ENCODE measurements around the gene MYEOV. TPM values are rescaled to one million over a fixed set of nuclear protein-coding genes. Genes with fewer than 3 reads are reported as not detected.

Gene MYEOV
- total and polyA plus RNA-seq, 10 of the 15 experiments (the other 5 are each of a cell fraction or from before 2014, with no cell fraction given) = 0.05 to 0.40 (median 0.26) TPM; not detected in 3

DNA sequence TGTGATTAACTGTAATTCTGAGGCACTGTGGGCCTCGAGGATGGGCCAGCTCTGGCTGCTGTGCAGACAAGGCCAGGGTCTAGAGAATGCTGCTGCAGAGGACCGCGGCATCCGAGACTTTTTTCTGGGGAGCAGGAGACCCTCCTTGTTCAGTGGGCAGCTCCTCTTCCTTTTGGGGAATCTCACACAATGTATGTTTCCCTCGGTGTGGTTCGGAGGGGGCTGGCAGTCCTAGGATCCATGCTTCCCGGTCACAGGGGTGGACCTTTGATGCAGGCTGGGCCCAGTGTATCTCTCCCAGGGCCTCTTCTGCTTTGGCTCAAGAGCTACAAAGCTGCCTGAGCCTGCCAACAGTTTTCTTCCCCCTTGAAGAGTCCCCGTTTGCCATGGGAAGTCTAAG, 31.5 kb downstream of the MYEOV start (continued):
- TF ChIP-seq SIN3A (IDR thresholded peaks at IDR 0.05; ENCODE audit: low read depth, low read length) (no peak), MYC (IDR thresholded peaks at IDR 0.05; ENCODE audit: insufficient read depth, insufficient read length, insufficient replicate concordance, low read length, severe bottlenecking) (no peak), TAF1 (IDR thresholded peaks at IDR 0.05; ENCODE audit: borderline replicate concordance, low read depth, low read length) (no peak), IRF4 (IDR thresholded peaks at IDR 0.05; ENCODE audit: low read depth, low read length) (no peak), NFXL1 (IDR thresholded peaks at IDR 0.05; ENCODE audit: borderline replicate concordance) (no peak)
- TF ChIP-seq, protein P1, sequence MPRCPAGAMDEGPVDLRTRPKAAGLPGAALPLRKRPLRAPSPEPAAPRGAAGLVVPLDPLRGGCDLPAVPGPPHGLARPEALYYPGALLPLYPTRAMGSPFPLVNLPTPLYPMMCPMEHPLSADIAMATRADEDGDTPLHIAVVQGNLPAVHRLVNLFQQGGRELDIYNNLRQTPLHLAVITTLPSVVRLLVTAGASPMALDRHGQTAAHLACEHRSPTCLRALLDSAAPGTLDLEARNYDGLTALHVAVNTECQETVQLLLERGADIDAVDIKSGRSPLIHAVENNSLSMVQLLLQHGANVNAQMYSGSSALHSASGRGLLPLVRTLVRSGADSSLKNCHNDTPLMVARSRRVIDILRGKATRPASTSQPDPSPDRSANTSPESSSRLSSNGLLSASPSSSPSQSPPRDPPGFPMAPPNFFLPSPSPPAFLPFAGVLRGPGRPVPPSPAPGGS (IDR thresholded peaks at IDR 0.05; ENCODE audit: borderline replicate concordance, insufficient read depth, low read depth, low read length, poor library complexity, severe bottlenecking) = no peak

DNA sequence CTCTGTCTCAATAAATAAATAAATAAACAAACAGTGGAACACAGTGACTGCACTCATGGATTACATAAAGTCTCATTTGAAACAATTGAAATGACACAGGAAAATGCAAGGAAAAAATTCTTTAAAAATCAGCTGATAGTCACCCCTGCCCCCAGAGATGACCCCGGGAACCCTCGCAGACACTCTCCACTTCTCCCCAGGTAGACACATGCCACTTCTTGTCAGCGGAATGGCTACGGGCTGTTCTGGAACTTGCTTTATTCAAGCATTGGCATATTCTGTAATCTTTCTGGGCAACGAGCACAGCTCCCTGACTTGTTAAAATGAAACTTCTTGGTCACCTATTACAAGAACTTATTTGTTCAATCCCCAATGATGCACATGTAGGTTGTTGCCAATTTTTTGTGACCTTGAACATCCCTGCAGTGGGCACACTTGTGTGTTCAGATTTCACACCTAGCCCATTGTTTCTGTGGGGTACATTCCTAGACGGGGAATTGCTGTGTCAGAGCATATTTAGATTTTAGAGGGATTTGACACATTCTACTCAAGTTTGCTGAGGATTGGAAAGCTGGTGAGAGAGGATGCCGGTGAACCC, 32.8 kb downstream of the MYEOV start:
- 61% methylated on average over 7 of the region's 7 CpGs for WGBS (ENCODE audit: insufficient coverage, insufficient replicate concordance, low lambda C conversion rate, missing lambda C conversion rate)
- FAIRE-seq (no peak), DNase-seq (ENCODE audit: low read depth, low spot score) (no peak), ATAC-seq (no peak)
- Histone ChIP-seq H2AFZ (ENCODE audit: control insufficient read depth, low read depth, low read length) (no peak overlapping the region), H3K27ac (ENCODE audit: control insufficient read depth, insufficient read depth) (no peak overlapping the region), H3K4me2 (ENCODE audit: control insufficient read depth, insufficient read depth) (no peak overlapping the region), H4K20me1 (ENCODE audit: control insufficient read depth, insufficient read depth) (no peaks in the 10 kb centered on the region), H3K9ac (ENCODE audit: control insufficient read depth, insufficient read depth, low read length) (no peak overlapping the region), H3K4me1 (ENCODE audit: control insufficient read depth, insufficient read depth, low read length) (no peaks in the 10 kb centered on the region), H3K27me3 (replicated peaks in 1 of 2; ENCODE audit: control insufficient read depth in 2 of 2, insufficient read depth in 2 of 2, low read length in 1 of 2) (no peaks in the 10 kb centered on the region), H3K36me3 (ENCODE audit: control insufficient read depth in 2 of 2, insufficient read depth in 2 of 2, low read length in 1 of 2) (no peaks in the 10 kb centered on the region), H3K4me3 (no peak overlapping the region), H3K9me3 (replicated peaks; ENCODE audit: control insufficient read depth, insufficient read depth, low read length) (no peaks in the 10 kb centered on the region; the same call in 1 of the 3 replicates), H3K79me2 (ENCODE audit: control insufficient read depth, insufficient read depth, low read length) (no peaks in the 10 kb centered on the region)
- intact Hi-C loops (cut with micrococcal nuclease; ENCODE audit: unreplicated experiment) (no loop called here), in situ Hi-C loops (cut with MboI) (no loop called here)
- RAD21 ChIA-PET (ENCODE audit: unreplicated experiment) = no interaction called here
- CTCF ChIA-PET = interaction anchor here (0.7 kb wide), 1 partner anchor 10 kb away, joined by 3 read pairs; no protein-coding TSS in a partner anchor
- POLR2A ChIA-PET = no interaction called here
- no TSS peak for BruUV-seq (replicated peaks)
- SMC1A ChIA-PET (ENCODE audit: uncharacterized antibody, unreplicated experiment) = interaction anchor here (1.1 kb wide), 1 partner anchor 15 kb away, joined by 4 read pairs; no protein-coding TSS in a partner anchor
- TF ChIP-seq, protein P2, sequence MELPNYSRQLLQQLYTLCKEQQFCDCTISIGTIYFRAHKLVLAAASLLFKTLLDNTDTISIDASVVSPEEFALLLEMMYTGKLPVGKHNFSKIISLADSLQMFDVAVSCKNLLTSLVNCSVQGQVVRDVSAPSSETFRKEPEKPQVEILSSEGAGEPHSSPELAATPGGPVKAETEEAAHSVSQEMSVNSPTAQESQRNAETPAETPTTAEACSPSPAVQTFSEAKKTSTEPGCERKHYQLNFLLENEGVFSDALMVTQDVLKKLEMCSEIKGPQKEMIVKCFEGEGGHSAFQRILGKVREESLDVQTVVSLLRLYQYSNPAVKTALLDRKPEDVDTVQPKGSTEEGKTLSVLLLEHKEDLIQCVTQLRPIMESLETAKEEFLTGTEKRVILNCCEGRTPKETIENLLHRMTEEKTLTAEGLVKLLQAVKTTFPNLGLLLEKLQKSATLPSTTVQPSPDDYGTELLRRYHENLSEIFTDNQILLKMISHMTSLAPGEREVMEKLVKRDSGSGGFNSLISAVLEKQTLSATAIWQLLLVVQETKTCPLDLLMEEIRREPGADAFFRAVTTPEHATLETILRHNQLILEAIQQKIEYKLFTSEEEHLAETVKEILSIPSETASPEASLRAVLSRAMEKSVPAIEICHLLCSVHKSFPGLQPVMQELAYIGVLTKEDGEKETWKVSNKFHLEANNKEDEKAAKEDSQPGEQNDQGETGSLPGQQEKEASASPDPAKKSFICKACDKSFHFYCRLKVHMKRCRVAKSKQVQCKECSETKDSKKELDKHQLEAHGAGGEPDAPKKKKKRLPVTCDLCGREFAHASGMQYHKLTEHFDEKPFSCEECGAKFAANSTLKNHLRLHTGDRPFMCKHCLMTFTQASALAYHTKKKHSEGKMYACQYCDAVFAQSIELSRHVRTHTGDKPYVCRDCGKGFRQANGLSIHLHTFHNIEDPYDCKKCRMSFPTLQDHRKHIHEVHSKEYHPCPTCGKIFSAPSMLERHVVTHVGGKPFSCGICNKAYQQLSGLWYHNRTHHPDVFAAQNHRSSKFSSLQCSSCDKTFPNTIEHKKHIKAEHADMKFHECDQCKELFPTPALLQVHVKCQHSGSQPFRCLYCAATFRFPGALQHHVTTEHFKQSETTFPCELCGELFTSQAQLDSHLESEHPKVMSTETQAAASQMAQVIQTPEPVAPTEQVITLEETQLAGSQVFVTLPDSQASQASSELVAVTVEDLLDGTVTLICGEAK (IDR thresholded peaks at IDR 0.05; ENCODE audit: borderline replicate concordance) = no peak
- TF ChIP-seq TCF12 (IDR thresholded peaks at IDR 0.05; ENCODE audit: low read depth, low read length) (no peak), CBX3 (IDR thresholded peaks at IDR 0.05; ENCODE audit: borderline replicate concordance, low read depth) (no peak), SP1 (IDR thresholded peaks at IDR 0.05; ENCODE audit: low read depth, low read length) (no peak), SIX5 (IDR thresholded peaks at IDR 0.05; ENCODE audit: low read depth, low read length, severe bottlenecking) (no peak)
- TF ChIP-seq, protein P3, sequence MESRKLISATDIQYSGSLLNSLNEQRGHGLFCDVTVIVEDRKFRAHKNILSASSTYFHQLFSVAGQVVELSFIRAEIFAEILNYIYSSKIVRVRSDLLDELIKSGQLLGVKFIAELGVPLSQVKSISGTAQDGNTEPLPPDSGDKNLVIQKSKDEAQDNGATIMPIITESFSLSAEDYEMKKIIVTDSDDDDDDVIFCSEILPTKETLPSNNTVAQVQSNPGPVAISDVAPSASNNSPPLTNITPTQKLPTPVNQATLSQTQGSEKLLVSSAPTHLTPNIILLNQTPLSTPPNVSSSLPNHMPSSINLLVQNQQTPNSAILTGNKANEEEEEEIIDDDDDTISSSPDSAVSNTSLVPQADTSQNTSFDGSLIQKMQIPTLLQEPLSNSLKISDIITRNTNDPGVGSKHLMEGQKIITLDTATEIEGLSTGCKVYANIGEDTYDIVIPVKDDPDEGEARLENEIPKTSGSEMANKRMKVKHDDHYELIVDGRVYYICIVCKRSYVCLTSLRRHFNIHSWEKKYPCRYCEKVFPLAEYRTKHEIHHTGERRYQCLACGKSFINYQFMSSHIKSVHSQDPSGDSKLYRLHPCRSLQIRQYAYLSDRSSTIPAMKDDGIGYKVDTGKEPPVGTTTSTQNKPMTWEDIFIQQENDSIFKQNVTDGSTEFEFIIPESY (IDR thresholded peaks at IDR 0.05) = no peak
- TF ChIP-seq, protein P4, sequence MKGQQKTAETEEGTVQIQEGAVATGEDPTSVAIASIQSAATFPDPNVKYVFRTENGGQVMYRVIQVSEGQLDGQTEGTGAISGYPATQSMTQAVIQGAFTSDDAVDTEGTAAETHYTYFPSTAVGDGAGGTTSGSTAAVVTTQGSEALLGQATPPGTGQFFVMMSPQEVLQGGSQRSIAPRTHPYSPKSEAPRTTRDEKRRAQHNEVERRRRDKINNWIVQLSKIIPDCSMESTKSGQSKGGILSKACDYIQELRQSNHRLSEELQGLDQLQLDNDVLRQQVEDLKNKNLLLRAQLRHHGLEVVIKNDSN (IDR thresholded peaks at IDR 0.05; ENCODE audit: borderline replicate concordance, extremely low read length, insufficient read depth, low read depth, low read length) = no peak
